Activated gamma-delta T cell (primary cell): ENCODE results near the gene CYP2B6.
"Not testable (repeated sequence)": the region's sequence is repeated elsewhere in the genome, so short reads cannot be mapped to it uniquely, and the experiment has no call there.

Experiments
- DNase-seq: peaks from one replicate; lab custom pipeline; 2025; lab: John Stamatoyannopoulos, UW

CYP2B6 gene

DNA sequence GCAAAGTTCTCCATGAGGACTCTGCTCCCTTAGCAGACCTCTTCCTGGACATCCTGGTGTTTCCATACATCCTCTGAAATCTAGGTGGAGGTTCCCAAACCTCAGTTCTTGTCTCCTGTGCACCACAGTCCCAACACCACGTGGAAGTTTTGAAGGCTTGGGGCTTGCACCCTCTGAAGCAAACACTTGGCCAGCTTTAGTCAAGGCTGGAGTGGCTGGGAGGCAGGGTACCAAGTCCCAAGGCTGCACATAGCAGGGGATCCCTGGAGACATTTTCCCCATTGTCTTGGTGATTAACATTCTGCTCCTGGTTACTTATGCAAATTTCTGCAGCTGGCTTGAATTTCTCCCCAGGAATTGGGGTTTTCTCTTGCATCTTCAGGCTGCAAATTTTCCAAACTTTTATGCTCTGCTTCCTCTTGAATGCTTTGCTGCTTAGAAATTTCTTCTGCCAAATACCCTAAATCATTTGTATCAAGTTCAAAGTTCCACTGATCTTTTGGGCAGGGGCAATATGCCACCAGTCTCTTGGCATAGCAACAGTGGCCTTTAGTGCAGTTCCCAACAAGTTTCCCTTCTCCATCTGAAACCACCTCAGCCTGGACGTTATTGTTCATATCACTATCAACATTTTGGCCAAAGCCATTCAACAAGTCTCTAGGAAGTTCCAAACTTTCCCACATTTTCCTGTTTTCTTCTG, 10.2 kb upstream of the CYP2B6 start:
- not testable (repeated sequence) for DNase-seq

DNA sequence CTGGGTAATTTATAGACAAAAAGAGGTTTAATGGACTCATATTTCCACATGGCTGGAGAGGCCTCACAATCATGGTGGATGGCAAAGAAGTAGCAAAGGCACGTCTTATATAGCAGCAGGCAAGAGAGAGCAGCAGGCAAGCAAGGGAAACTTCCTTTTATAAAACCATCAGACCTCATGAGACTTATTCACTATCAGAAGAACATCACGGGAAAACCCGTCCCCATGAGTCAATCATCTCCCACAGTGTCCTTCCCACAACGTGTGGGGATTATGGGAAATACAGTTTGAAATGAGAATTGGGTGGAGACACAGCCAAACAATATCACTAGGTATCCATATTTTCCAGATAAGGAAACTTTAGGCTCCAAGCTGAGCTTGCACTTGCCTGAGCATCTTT, 9.5 kb upstream of the CYP2B6 start:
- no peak for DNase-seq

DNA sequence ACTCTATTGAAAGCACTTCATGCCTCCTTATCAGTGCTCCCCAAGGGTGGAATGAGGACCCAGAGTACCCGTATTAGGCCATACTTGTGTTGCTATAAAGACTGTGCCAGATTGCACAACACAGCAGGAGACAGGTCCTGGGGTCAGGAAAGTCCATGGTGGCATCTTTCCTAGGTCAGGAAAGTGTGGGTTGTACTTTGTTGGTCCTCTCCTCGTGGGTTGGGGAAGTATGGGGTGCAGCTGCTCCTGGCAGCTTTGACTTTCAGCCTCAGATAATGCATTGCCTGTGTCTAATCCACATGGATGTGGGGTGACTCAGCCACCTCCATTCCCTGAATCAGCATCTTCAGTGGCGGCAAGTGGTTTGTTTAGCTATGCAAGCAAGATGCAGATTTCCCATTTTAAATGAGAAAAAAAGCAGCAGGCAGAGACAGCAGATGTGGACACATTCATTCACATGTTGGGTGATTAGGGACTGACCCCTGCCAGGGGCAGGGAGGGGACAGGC, 8.4 kb upstream of the CYP2B6 start:
- no peak for DNase-seq

DNA sequence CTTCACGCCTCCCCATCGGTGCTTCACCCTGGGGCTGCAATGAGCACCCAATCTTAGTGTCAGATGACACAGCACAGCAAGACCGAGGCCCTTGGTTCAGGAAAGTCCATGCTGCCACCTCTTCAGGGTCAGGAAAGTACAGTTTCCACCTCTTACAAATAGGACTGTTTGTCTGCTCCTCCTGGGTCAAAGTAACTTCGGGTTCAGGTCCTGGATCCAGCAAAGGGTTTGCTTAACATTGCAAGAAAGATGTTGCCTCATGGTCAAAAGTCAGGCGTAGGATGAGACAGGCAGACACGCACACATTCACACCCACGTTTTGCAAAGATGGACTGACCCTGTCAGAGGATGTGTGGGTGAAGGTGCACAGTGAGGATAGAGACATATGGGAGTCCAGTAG, 1.6 kb upstream of the CYP2B6 start:
- no peak for DNase-seq

DNA sequence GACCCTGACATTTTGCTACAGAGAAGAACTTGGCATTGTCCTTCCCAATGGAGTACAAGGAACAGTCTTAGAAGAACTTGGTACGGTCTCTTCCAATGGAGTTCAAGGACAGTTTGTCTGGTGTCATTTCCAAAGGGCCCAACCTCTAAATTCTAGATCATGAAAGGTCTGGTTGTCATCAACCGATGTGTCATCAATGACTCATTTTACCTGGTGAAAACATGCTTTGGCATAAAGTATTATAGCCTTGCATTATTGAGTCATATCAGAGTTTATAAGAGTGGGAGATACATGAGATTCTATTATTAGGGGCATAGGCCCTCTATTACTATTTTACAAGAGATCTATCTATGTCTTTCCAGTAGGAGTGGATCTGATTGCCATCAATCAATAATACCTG, 4.3 kb downstream of the CYP2B6 start:
- no peak for DNase-seq

DNA sequence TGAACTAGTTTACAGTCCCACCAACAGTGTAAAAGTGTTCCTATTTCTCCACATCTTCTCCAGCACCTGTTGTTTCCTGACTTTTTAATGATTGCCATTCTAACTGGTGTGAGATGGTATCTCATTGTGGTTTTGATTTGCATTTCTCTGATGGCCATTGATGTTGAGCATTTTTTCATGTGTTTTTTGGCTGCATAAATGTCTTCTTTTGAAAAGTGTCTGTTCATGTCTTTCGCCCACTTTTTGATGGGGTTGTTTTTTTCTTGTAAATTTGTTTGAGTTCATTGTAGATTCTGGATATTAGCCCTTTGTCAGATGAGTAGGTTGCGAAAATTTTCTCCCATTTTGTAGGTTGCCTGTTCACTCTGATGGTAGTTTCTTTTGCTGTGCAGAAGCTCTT, 7.9 kb downstream of the CYP2B6 start:
- not testable (repeated sequence) for DNase-seq

DNA sequence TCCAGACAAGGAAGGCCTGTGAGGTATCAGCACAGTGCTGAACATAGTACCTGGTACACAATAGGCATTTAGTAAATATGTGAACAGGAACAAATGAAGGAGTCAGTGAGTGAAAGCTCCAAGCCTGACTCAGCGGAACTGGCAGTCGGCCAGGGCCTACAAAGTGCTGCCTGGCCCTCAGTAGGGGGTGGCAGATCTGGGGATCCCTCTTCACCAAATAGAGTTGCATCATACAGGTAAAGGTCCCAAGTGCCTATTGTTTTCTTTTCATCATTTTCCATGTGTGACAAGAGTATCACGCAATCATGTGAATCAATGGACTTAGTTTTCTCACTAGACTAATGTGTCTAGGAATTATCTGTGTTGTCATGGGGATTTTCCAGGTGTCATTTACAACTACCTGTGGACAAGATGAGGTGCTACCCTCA, 9.2 kb downstream of the CYP2B6 start:
- no peak for DNase-seq

DNA sequence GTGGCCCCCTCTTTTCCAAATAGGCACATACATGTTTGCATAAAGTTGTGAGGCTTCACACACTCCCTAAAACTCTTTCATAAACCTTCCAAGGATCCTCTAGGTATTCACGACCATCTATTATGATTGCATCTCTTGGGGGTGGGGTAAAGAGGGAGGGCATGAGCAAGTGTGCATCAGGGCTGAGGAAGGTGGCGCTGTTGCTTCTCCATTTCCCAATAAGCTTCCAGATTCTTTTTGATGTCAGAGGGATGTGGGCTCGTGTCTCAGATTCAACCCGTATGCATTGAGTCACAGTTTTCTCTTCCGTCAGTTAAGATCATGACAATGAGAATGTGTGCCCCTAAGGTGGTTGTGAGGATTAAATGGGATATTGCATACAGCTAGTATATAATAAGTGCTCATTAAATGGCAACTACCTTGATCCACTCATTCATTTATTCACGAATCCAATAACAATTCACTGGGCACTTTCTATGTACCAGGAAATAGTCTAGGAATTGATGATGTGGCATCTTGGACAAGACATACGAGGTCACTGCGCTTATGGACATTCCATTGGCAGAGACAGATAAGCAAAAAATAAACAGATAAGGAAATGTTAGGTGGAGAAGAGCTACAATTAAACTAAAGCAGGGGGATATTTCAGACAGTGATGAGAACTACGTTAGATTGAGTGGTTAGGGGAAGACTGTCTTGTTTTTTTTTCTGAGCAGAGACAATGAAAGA, 10.3 kb downstream of the CYP2B6 start:
- no peak for DNase-seq

DNA sequence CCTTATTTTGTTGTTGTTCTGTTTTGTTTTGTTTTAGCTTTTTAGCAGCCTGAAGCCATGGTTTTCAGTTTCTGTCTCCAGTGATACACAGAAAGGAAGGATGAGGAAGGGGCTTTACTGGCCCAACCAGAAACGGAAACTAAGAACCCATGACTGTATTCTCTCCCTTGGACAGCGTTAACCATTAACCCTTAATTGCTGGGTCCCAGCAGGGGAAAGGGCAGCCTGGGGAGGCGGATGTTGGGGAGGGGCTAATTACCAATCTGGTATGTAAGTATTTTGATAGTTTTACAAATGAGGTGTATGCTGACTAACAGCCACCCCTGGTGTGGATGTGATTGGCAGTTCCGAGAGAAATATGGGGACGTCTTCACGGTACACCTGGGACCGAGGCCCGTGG, 12.6 kb downstream of the CYP2B6 start:
- DNase-seq, result not testable (repeated sequence)

DNA sequence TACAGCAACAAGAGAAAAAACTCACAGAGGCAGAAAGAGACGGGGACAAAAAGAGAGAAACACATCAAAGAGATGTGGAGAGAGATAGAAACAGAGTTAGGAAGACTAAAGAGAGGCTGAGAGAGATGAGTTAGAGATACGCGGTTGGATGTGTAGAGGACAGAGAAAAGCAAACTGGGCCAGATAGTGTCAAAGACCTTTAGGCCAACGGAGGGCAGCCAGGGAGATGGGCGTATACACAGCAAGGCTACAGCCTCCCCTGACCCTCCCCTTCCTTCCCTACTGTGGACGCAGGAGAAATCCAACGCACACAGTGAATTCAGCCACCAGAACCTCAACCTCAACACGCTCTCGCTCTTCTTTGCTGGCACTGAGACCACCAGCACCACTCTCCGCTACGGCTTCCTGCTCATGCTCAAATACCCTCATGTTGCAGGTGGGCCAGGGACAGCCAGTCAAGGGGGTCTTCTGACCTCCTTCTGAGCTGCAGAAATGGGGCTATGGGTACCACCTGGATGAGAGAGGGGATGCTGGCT, 18.7 kb downstream of the CYP2B6 start:
- no peak for DNase-seq

DNA sequence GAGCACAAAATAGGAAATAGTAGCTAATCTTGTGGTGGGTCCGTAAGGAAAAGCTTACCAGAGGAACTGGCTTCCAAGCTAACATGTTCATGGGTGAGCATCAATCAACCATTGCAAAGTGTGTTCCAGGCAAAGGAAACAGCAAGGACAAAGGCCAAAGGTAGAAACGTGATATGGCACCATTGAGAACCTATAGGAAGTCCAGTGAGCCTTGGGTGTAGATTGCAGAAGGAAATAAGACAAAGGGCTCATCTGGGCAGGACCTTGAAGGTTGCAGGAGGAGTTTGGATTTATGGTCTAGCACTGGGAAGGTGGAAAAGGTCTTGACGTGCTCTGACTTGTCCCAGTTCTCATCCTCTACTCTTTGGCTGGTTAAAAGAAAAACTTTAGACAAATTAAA, 22.3 kb downstream of the CYP2B6 start:
- DNase-seq, result no peak

DNA sequence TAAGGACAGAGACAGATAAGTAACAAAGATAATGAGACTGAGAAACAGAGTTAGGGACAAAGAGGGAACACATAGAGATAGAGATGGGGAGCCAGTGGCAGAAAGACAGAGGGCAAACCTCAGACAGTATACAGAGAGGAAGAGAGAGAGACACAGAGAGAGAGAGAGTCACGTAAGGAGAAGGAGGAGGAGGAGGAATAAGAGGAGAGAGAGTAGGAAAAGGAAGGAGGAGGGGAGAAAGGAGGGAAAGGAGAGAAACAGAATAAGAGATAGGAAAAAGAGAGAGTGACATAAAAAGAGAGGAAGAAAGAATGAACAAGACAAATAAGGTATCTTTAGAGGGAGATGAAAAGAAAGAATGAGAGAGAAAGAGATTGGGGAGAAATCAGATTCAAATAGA, 23.6 kb downstream of the CYP2B6 start:
- DNase-seq, result no peak

DNA sequence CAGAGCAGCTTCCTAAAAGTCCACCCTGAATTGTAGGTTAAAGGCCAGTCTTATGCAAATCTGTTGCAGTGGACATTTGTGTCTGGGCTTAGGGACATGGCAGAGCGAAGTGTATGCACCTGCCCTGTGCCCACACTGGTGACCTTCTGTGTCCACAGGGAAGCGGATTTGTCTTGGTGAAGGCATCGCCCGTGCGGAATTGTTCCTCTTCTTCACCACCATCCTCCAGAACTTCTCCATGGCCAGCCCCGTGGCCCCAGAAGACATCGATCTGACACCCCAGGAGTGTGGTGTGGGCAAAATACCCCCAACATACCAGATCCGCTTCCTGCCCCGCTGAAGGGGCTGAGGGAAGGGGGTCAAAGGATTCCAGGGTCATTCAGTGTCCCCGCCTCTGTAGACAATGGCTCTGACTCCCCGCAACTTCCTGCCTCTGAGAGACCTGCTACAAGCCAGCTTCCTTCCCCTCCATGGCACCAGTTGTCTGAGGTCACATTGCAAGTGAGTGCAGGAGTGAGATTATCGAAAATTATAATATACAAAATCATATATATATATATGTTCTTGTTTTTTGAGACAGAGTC, 25.5 kb downstream of the CYP2B6 start:
- no peak for DNase-seq

DNA sequence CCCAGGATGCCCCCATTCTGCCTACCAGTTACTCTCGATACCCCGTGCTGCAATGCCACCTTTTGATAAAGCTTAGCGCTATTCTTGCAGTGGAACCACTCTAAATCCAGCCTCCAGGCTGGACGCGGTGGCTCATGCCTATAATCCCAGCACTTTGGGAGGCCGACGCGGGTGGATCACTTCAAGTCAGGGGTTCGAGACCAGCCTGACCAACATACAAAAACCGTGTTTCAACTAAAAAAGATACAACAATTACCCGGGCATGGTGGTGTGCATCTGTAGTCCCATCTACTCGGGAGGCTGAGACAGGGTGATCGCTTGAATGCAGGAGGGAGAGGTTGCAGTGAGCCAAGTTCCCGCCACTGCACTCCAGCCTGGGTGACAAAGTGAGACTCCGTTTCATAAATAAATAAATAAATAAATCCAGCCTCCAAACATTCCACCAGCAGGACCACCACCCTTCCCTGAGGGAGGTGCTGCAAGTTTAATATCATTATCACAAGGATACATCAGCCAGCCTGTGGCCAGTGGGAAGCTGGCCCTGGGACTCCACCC, 27.7 kb downstream of the CYP2B6 start:
- no peak for DNase-seq

DNA sequence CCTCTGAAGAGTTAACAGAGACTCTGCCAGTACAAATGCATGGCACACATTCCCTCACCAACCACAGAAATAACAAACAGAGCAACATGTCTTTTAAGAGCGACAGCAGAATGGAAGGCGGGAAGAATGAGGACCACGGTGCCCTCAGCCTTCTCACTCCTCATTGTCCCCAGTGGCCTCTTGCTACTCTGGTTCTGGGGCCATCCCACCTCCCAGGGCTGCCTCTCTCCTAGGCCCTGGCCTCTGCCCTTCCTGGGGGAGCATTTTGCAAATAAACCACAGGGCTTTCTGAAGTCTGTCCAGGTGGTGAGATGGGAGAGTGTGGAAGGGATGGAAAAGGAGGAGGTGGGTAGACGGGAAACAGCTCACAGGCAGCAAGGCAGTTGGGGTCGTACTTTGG, 28.3 kb downstream of the CYP2B6 start:
- DNase-seq, result no peak

DNA sequence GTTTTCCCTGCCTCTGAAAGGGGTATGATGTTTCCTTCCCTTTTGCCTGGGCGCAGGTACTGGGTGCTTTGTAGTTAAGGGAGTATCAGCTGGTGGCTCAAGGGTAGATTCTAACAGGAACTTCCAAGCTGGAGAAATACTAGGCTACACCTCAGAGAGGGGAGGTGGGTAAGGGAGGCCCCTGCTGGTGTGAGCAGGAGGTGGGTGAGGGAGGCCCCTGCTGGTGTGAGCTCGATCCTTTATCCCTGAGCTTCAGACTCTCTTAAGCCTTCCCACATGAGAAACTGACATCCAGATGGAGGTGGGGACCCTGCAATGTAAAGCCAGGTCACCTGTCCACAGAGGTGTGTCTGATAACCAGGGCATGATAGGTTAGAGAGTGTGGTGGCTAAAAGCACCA, 32.1 kb downstream of the CYP2B6 start:
- no peak for DNase-seq

DNA sequence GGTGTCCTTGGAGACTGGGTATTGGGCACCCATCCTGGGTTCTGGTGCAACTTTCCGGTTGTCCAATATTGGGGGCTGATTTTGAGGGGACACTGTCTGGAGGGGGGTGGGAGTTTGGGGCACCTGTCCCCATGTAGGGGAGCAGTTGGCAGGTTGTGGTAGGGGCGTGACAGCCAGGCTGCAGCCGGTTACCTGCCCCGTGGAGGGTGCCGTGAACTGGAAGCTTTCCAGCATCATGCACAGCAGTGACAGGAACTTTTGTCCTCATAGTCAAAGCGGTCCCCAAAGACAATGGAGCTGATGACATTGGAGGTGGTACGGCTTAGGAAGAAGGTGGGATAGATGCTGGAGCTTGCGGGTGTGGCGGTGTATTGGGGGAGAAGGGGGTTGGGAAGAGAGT, 34.3 kb downstream of the CYP2B6 start:
- no peak for DNase-seq

DNA sequence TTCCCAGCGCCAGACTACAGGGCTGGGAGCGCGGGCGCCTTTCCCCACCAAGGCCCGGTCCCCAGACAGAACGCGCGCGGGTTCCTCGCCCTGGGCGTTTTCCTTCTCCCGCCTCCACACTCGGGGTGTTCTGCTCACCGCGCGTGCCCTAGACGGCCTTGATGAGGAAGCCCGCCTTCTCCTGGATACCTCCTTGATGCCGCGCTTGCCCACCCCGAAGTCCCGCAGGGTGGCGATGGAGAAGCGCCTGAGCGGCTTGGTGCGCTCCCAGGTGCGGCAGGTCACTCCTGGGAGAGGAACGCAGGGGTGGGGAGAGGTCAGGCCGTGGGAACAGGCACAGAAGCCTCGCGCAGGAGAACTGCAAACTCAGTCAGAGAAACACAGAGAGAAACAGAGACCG, 34.8 kb downstream of the CYP2B6 start:
- no peak for DNase-seq

DNA sequence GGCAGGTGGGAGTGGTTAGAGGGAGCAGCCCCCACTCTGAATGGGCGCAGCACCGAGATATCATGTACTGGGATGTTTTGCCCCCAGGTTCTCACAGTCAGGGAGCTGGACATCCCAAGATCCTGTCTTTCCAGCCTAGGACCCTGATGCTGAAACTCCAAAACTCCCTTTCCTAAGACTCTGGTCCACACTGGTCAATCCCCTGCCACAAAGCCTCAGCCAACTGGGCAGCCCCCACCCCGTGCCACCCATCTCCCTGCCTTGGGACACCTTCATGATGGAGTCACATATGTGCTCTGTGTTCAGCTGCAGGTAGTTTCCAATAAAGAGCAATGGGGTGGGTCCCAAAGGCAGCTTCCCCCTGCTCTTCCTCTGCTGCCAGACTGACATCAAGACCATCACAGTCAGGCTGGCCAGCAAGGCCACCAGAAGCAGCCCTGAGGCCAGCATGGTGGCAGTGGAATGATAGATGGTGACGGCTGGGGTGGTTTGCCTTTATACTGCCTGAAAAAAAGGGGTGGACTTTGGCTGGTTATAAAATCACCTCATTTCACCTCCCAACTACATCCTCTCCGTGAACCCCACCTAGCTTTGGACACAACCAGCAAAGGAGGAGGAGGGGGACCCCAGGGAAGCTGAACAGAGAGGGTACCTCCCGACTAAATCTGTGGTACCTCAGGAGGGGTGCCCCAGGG, 36.3 kb downstream of the CYP2B6 start:
- DNase-seq, result no peak

DNA sequence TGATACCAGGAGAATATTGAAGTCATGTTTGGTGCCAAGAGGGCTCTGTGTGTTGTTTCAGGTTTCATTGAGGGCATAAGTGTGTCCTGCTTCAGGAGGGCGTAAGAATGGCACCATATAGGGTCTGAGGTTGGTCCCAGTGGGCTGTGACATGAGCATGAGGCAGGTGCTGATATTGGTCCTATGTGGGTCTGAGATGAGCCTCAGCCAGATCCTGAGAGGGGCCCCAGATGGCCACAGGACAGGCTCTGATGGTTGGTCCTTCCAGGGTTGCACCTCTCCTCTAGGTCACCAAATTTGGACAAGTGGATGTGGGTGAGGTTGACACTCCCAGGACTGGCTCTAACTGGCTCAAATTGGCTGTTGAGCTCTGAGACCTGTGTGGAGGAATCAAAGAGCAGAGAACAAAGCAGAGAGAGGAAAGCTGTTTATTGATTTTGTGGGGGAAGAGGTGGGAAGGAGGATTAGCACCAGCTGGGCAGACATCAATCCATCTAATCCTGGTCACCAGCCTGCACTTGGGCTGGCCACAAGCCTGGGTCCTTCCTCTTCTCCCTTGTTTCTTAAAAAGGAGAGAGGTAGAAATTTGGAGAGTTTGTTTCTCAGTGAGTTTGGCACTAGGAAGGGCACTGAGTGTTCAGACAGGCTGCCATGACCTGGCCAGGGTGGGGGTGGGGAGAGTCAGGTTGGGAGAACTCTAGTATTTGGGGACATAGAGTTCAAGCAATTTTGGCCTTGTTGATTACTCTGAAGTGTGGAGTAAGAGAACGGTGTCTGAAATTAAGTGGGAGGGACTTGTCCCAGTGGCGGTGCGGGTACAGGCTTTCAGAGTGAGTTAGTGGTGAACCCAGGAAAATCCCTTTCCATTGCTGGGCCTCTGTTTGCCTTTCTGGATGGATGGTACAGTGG, 38.7 kb downstream of the CYP2B6 start:
- DNase-seq, result no peak

DNA sequence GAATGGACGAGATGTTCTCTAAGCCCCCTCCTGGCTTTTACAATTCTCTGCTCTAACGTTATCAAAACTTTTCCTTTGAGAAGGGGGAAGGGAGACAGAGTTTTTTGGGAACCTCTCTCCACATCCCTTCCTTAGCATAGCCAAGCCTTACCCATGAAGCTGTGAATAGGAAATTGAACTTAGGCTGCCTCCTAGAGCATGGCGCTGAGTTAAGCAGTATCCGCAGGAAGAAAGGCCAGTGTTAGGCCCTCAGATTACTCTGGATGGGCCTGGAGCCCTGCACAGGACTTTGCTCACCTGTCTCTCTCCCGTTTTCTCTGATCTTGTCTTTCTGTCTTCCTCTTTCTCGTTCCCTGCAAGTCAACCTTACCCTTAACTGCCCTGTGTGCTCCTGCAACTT, 39.6 kb downstream of the CYP2B6 start:
- no peak for DNase-seq
